A549 (cell line): Measurements from ENCODE around the gene APMAP.

Experiments
- CBX2 ChIP-seq: fragments of 200-600 bp; sonication (generic); IDR thresholded peaks from 2 replicates; pipeline ENCODE4 v1.6.1; 2016; ENCODE audit warnings: low read depth, mild to moderate bottlenecking, borderline replicate concordance
- EHMT2 ChIP-seq: fragments of 200-600 bp; sonication (generic); IDR thresholded peaks from 2 replicates; pipeline ENCODE4 v1.6.1; 2016; ENCODE audit warnings: antibody characterized with exemption, low read depth, mild to moderate bottlenecking, moderate library complexity
- EP300 ChIP-seq, 2 experiments: fragments of >200 bp; sonication (Bioruptor Twin); formaldehyde crosslinking; IDR thresholded peaks; 2 replicates in 1 of 2; 3 replicates in 1 of 2; pipeline ENCODE4 v1.6.1; 2016 to 2017
- ESRRA ChIP-seq: fragments of 150-350 bp; IDR thresholded peaks from 2 replicates; pipeline ENCODE4 v1.6.1; 2014; ENCODE audit warnings: mild to moderate bottlenecking, low read length, borderline replicate concordance
- FOSL2 ChIP-seq, 2 experiments: fragments of 450-650 bp in 1 of 2; fragments of >200 bp in 1 of 2; sonication (Bioruptor Twin) in 1 of 2; formaldehyde crosslinking; IDR thresholded peaks; 2 replicates each; pipeline versions ENCODE4 v1.5.0 to v1.6.1; 2016 to 2020; ENCODE audit warnings: mild to moderate bottlenecking in 1 of 2, moderate library complexity in 1 of 2
- JUN ChIP-seq, 2 experiments: fragments of >200 bp; sonication (Bioruptor Twin); formaldehyde crosslinking; IDR thresholded peaks; 2 replicates in 1 of 2; 3 replicates in 1 of 2; pipeline ENCODE4 v1.6.1; 2016 to 2017
- POLR2A ChIP-seq: IDR thresholded peaks from 2 replicates; pipeline ENCODE4 v1.6.1; 2012; ENCODE audit warnings: mild to moderate bottlenecking, low read length
- RCOR1 ChIP-seq: fragments of 150-350 bp; IDR thresholded peaks from 2 replicates; pipeline ENCODE4 v1.6.1; 2014; ENCODE audit warnings: antibody characterized with exemption, low read length, low read depth
- SMC3 ChIP-seq: fragments of >200 bp; sonication (Bioruptor Twin); formaldehyde crosslinking; IDR thresholded peaks from 3 replicates; pipeline ENCODE4 v1.6.1; 2018; ENCODE audit warnings: inconsistent platforms
- ZSCAN20 ChIP-seq: fragments of 250-450 bp; sonication (Bioruptor Pico); IDR thresholded peaks from 2 replicates; pipeline ENCODE4 v1.8.0; 2022; ENCODE audit warnings: mild to moderate bottlenecking, moderate library complexity
- TF ChIP-seq, protein P1 (sequence below): IDR thresholded peaks from 2 replicates; pipeline ENCODE4 v1.6.1; 2012; ENCODE audit warnings: low read depth, borderline replicate concordance
- TF ChIP-seq, protein P2 (sequence below): fragments of >200 bp; sonication (Bioruptor Twin); formaldehyde crosslinking; IDR thresholded peaks from 3 replicates; pipeline ENCODE4 v1.5.1; 2016
- TF ChIP-seq, protein P3 (sequence below): fragments of 200-600 bp; sonication (generic); IDR thresholded peaks from 2 replicates; pipeline ENCODE4 v1.6.1; 2016; ENCODE audit warnings: antibody characterized with exemption, mild to moderate bottlenecking, moderate library complexity
- TF ChIP-seq, protein P4 (sequence below): fragments of >200 bp; sonication (Bioruptor Twin); formaldehyde crosslinking; IDR thresholded peaks from 3 replicates; pipeline ENCODE4 v1.6.1; 2016

GRCh38 chr20:24918579-24919566, 73.7 kb downstream of the APMAP start:
- TF ChIP-seq POLR2A = no peak
- TF ChIP-seq, protein P1, sequence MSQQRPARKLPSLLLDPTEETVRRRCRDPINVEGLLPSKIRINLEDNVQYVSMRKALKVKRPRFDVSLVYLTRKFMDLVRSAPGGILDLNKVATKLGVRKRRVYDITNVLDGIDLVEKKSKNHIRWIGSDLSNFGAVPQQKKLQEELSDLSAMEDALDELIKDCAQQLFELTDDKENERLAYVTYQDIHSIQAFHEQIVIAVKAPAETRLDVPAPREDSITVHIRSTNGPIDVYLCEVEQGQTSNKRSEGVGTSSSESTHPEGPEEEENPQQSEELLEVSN = no peak
- TF ChIP-seq, protein P2, sequence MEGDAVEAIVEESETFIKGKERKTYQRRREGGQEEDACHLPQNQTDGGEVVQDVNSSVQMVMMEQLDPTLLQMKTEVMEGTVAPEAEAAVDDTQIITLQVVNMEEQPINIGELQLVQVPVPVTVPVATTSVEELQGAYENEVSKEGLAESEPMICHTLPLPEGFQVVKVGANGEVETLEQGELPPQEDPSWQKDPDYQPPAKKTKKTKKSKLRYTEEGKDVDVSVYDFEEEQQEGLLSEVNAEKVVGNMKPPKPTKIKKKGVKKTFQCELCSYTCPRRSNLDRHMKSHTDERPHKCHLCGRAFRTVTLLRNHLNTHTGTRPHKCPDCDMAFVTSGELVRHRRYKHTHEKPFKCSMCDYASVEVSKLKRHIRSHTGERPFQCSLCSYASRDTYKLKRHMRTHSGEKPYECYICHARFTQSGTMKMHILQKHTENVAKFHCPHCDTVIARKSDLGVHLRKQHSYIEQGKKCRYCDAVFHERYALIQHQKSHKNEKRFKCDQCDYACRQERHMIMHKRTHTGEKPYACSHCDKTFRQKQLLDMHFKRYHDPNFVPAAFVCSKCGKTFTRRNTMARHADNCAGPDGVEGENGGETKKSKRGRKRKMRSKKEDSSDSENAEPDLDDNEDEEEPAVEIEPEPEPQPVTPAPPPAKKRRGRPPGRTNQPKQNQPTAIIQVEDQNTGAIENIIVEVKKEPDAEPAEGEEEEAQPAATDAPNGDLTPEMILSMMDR = no peak; the same call in 2 of the 3 replicates
- TF ChIP-seq CBX2 = no peak
- no peak for TF ChIP-seq ZSCAN20
- TF ChIP-seq SMC3 = no peak
- no peak for TF ChIP-seq ESRRA
- TF ChIP-seq, protein P3, sequence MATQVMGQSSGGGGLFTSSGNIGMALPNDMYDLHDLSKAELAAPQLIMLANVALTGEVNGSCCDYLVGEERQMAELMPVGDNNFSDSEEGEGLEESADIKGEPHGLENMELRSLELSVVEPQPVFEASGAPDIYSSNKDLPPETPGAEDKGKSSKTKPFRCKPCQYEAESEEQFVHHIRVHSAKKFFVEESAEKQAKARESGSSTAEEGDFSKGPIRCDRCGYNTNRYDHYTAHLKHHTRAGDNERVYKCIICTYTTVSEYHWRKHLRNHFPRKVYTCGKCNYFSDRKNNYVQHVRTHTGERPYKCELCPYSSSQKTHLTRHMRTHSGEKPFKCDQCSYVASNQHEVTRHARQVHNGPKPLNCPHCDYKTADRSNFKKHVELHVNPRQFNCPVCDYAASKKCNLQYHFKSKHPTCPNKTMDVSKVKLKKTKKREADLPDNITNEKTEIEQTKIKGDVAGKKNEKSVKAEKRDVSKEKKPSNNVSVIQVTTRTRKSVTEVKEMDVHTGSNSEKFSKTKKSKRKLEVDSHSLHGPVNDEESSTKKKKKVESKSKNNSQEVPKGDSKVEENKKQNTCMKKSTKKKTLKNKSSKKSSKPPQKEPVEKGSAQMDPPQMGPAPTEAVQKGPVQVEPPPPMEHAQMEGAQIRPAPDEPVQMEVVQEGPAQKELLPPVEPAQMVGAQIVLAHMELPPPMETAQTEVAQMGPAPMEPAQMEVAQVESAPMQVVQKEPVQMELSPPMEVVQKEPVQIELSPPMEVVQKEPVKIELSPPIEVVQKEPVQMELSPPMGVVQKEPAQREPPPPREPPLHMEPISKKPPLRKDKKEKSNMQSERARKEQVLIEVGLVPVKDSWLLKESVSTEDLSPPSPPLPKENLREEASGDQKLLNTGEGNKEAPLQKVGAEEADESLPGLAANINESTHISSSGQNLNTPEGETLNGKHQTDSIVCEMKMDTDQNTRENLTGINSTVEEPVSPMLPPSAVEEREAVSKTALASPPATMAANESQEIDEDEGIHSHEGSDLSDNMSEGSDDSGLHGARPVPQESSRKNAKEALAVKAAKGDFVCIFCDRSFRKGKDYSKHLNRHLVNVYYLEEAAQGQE = no peak
- TF ChIP-seq JUN (IDR thresholded peaks at IDR 0.05) = no peak
- TF ChIP-seq EP300 (IDR thresholded peaks at IDR 0.05) = no peak
- TF ChIP-seq FOSL2 (IDR thresholded peaks at IDR 0.05) = no peak
- TF ChIP-seq FOSL2 (CRISPR knock-in tag; IDR thresholded peaks at IDR 0.05) = no peak
- no peak for TF ChIP-seq EHMT2
- TF ChIP-seq RCOR1 = no peak
- TF ChIP-seq, protein P4, sequence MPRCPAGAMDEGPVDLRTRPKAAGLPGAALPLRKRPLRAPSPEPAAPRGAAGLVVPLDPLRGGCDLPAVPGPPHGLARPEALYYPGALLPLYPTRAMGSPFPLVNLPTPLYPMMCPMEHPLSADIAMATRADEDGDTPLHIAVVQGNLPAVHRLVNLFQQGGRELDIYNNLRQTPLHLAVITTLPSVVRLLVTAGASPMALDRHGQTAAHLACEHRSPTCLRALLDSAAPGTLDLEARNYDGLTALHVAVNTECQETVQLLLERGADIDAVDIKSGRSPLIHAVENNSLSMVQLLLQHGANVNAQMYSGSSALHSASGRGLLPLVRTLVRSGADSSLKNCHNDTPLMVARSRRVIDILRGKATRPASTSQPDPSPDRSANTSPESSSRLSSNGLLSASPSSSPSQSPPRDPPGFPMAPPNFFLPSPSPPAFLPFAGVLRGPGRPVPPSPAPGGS = no peak
